Measurements from ENCODE around the gene GAB1.

GRCh38 chr4:143443728-143444127 is 107.1 kb downstream of the GAB1 start:
- TF ChIP-seq CTCF (IDR thresholded peaks at IDR 0.05): no peak
- no peak for TF ChIP-seq ZFX (IDR thresholded peaks at IDR 0.05; ENCODE audit: borderline replicate concordance)

All from 22Rv1 (cell line).